ENCODE measurements around the gene PARP8.
"Not testable (repeated sequence)": the region's sequence is repeated elsewhere in the genome, so short reads cannot be mapped to it uniquely, and the experiment has no call there.

The PARP8 gene

GRCh38 chr5:50666261-50667022 lies at the start of gene PARP8:
Gene PARP8, plus strand, starts transcription at chr5:50666637. Its CDS starts 459 bp downstream, at chr5:50667096.
- DNase-seq: peak; percentile 34

GRCh38 chr5:50623666-50624065 lies 42.8 kb upstream of the PARP8 start:
- DNase-seq: no peak

- DNase-seq: peak; percentile 75
These were observed 31.6 kb upstream of the PARP8 start for GRCh38 chr5:50634866-50635265.

- not testable (repeated sequence) for DNase-seq
These were observed 28.9 kb upstream of the PARP8 start for GRCh38 chr5:50637576-50637975.

- DNase-seq: no peak
These were observed 19.8 kb upstream of the PARP8 start for GRCh38 chr5:50646591-50646990.

GRCh38 chr5:50647726-50648125 lies 18.7 kb upstream of the PARP8 start:
- peak; percentile 62 for DNase-seq

GRCh38 chr5:50653946-50654345 lies 12.5 kb upstream of the PARP8 start:
- DNase-seq: peak; percentile 64

- no peak for DNase-seq
These were observed 11.2 kb upstream of the PARP8 start for GRCh38 chr5:50655067-50655809.

GRCh38 chr5:50655810-50656205 lies 10.6 kb upstream of the PARP8 start:
- DNase-seq: no peak

- DNase-seq: no peak
These were observed 9.4 kb upstream of the PARP8 start for GRCh38 chr5:50657044-50657443.

GRCh38 chr5:50658246-50658645 lies 8.2 kb upstream of the PARP8 start:
- DNase-seq: peak; percentile 15

GRCh38 chr5:50663636-50664035 lies 2.8 kb upstream of the PARP8 start:
- no peak for DNase-seq

- peak; percentile 17 for DNase-seq
These were observed 1.3 kb upstream of the PARP8 start for GRCh38 chr5:50665091-50665490.

- peak; percentile 9 for DNase-seq
These were observed 655 bp upstream of the PARP8 start for GRCh38 chr5:50665761-50666202.

- no peak for DNase-seq
These were observed 701 bp downstream of the PARP8 start for GRCh38 chr5:50667023-50667652.

- peak; percentile 2 for DNase-seq
These were observed 1.5 kb downstream of the PARP8 start for GRCh38 chr5:50667653-50668595.

- DNase-seq: not testable (repeated sequence)
These were observed 2.2 kb downstream of the PARP8 start for GRCh38 chr5:50668636-50669035.

- no peak for DNase-seq
These were observed 6.2 kb downstream of the PARP8 start for GRCh38 chr5:50672663-50673062.

- DNase-seq: not testable (repeated sequence)
These were observed 7.0 kb downstream of the PARP8 start for GRCh38 chr5:50673444-50673843.

GRCh38 chr5:50675385-50675784 lies 8.9 kb downstream of the PARP8 start:
- DNase-seq: no peak

- not testable (repeated sequence) for DNase-seq
These were observed 13.1 kb downstream of the PARP8 start for GRCh38 chr5:50679554-50679953.

- no peak for DNase-seq
These were observed 18.3 kb downstream of the PARP8 start for GRCh38 chr5:50684721-50685120.

Measured in GF-D8 (cell line).